Mesenchymal stem cell (in vitro differentiated cells and primary cell): ENCODE data around the gene FAM107A.

Experiments
- DNase-seq: peaks from one replicate; pipeline ENCODE4 v3.0.0-alpha.2; 2013
- H2AFZ ChIP-seq: one replicate; pipeline ENCODE4 v1.6.1; 2013; ENCODE audit warnings: low read depth, mild to moderate bottlenecking, control low read depth, inconsistent platforms, low read length, moderate library complexity
- H2AK5ac ChIP-seq: 2 replicates; pipeline ENCODE4 v1.6.1; 2013; ENCODE audit warnings: low read length, moderate library complexity, mild to moderate bottlenecking, inconsistent platforms; ENCODE audit not compliant: severe bottlenecking
- H2BK120ac ChIP-seq: one replicate; pipeline ENCODE4 v1.6.1; 2013; ENCODE audit warnings: low read depth, mild to moderate bottlenecking, inconsistent platforms, low read length, moderate library complexity
- H2BK12ac ChIP-seq, 2 experiments: one replicate each; pipeline ENCODE4 v1.6.1; 2013; ENCODE audit warnings: inconsistent platforms in 2 of 2, low read length in 2 of 2, mild to moderate bottlenecking in 2 of 2, moderate library complexity in 2 of 2, control low read depth in 1 of 2
- H2BK15ac ChIP-seq: one replicate; pipeline ENCODE4 v1.6.1; 2013; ENCODE audit warnings: mild to moderate bottlenecking, low read depth, inconsistent platforms; ENCODE audit not compliant: poor library complexity, severe bottlenecking
- H2BK5ac ChIP-seq: 2 replicates; pipeline ENCODE4 v1.6.1; 2013; ENCODE audit warnings: low read depth, mild to moderate bottlenecking, low read length, control low read depth, inconsistent platforms; ENCODE audit not compliant: poor library complexity, severe bottlenecking
- H3K14ac ChIP-seq, 2 experiments: one replicate each; pipeline ENCODE4 v1.6.1; 2013; ENCODE audit warnings: inconsistent platforms in 2 of 2, low read length in 2 of 2, control low read depth in 1 of 2, mild to moderate bottlenecking in 1 of 2, moderate library complexity in 1 of 2
- H3K18ac ChIP-seq, 2 experiments: one replicate each; pipeline ENCODE4 v1.6.1; 2013; ENCODE audit warnings: inconsistent platforms in 2 of 2, low read length in 2 of 2, control low read depth in 1 of 2, low read depth in 1 of 2, mild to moderate bottlenecking in 1 of 2
- H3K23ac ChIP-seq, 2 experiments: one replicate each; pipeline ENCODE4 v1.6.1; 2013; ENCODE audit warnings: inconsistent platforms in 2 of 2, low read length in 2 of 2, mild to moderate bottlenecking in 2 of 2, moderate library complexity in 2 of 2, control low read depth in 1 of 2
- H3K27ac ChIP-seq: 2 replicates; pipeline ENCODE4 v1.5.1; 2013; ENCODE audit warnings: mild to moderate bottlenecking, moderate library complexity, low read length, control low read depth, inconsistent platforms; ENCODE audit not compliant: poor library complexity, severe bottlenecking
- H3K27me3 ChIP-seq, 2 experiments: 2 replicates each; pipeline versions ENCODE4 v1.6.1 to v1.7.0; 2013; ENCODE audit warnings: low read length in 2 of 2, mild to moderate bottlenecking in 2 of 2, moderate library complexity in 2 of 2, control low read depth in 1 of 2, inconsistent platforms in 1 of 2; ENCODE audit not compliant: control insufficient read depth in 1 of 2, insufficient read depth in 1 of 2
- H3K36me3 ChIP-seq, 2 experiments: 2 replicates each; pipeline versions ENCODE4 v1.6.1 to v1.7.0; 2013; ENCODE audit warnings: low read length in 2 of 2, control low read depth in 1 of 2, inconsistent platforms in 1 of 2, low read depth in 1 of 2, mild to moderate bottlenecking in 1 of 2; ENCODE audit not compliant: insufficient read depth in 2 of 2, control insufficient read depth in 1 of 2
- H3K4ac ChIP-seq, 2 experiments: one replicate each; pipeline ENCODE4 v1.6.1; 2013; ENCODE audit warnings: inconsistent platforms in 2 of 2, low read length in 2 of 2, mild to moderate bottlenecking in 2 of 2, moderate library complexity in 2 of 2, control low read depth in 1 of 2, low read depth in 1 of 2
- H3K4me1 ChIP-seq: 2 replicates; pipeline ENCODE4 v1.6.1; 2013; ENCODE audit warnings: low read depth, low read length, control low read depth; ENCODE audit not compliant: control insufficient read depth, insufficient read depth
- H3K4me2 ChIP-seq: 2 replicates; pipeline ENCODE4 v1.6.1; 2013; ENCODE audit warnings: low read length, mild to moderate bottlenecking, inconsistent platforms; ENCODE audit not compliant: poor library complexity, severe bottlenecking
- H3K4me3 ChIP-seq, 2 experiments: 2 replicates each; pipeline versions ENCODE4 v1.5.1 to v1.7.0; 2013; ENCODE audit warnings: low read length in 2 of 2, mild to moderate bottlenecking in 2 of 2, control low read depth in 1 of 2, low read depth in 1 of 2; ENCODE audit not compliant: insufficient read depth in 1 of 2
- H3K79me1 ChIP-seq: replicated peaks from 2 replicates; pipeline ENCODE4 v1.6.1; 2013; ENCODE audit warnings: mild to moderate bottlenecking, control low read depth, low read length, inconsistent platforms; ENCODE audit not compliant: poor library complexity, severe bottlenecking
- H3K9ac ChIP-seq: 2 replicates; pipeline ENCODE4 v1.7.0; 2013; ENCODE audit warnings: mild to moderate bottlenecking, low read length, moderate library complexity
- H3K9me3 ChIP-seq: 2 replicates; pipeline ENCODE4 v1.7.0; 2013; ENCODE audit warnings: mild to moderate bottlenecking, low read length; ENCODE audit not compliant: control insufficient read depth
- H4K8ac ChIP-seq: one replicate; pipeline ENCODE4 v1.6.1; 2013; ENCODE audit warnings: inconsistent platforms, mild to moderate bottlenecking, low read length, moderate library complexity
- H4K91ac ChIP-seq: one replicate; pipeline ENCODE4 v1.6.1; 2013; ENCODE audit warnings: mild to moderate bottlenecking, low read length, inconsistent platforms
- WGBS: methylation state at CpG from one replicate; pipeline ENCODE4 v1.1.7; 2013; ENCODE audit warnings: mixed read lengths; 5-methylcytosine and 5-hydroxymethylcytosine counted together

The FAM107A gene

GRCh38 chr3:58609990-58610389 is 32.8 kb upstream of the FAM107A start:
- no peak overlapping the region for H3K23ac ChIP-seq
- H3K14ac ChIP-seq: no peak overlapping the region
- H2BK5ac ChIP-seq: no peak overlapping the region
- H4K8ac ChIP-seq: no peak overlapping the region
- no peak overlapping the region for H3K9ac ChIP-seq
- H3K18ac ChIP-seq: no peak overlapping the region
- H3K79me1 ChIP-seq: no peaks in the 10 kb centered on the region
- H4K91ac ChIP-seq: no peak overlapping the region
- no peak overlapping the region for H2AFZ ChIP-seq
- H3K27me3 ChIP-seq: peaks cover 20 to 21% of the 10 kb centered on the region in 2 experiments
- H3K4me2 ChIP-seq: no peak overlapping the region
- no peak overlapping the region for H3K4ac ChIP-seq
- no peaks in the 10 kb centered on the region for H3K36me3 ChIP-seq
- H2BK120ac ChIP-seq: no peak overlapping the region
- peaks cover 3% of the 10 kb centered on the region for H3K4me1 ChIP-seq
- DNase-seq: no peak
- no peak overlapping the region for H2BK15ac ChIP-seq
- H2BK12ac ChIP-seq: no peak overlapping the region
- H3K9me3 ChIP-seq: no peaks in the 10 kb centered on the region
- H3K4me3 ChIP-seq: no peak overlapping the region
- no peak overlapping the region for H3K27ac ChIP-seq
- H2AK5ac ChIP-seq: no peak overlapping the region
- WGBS: 91% methylated on average over 5 of the region's 7 CpGs

DNA sequence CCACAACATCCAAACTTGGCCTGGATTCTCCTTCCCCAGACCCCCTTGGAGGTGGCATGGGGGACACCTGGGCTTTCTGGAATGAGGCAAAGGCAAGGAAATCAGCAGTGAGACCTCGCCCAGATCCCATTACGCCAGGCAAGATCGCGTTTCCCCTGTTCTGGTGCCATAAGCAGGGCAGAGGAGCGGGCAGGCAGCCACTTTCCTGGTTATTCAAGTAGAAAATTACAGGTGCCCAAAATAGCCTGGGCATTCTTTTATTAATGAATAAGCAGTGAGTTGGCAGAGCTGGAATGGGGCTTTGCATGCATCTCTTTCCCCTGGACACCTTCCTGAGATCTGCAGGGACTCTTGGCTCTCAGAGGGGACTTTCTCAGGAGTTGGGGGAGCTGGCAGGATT is 31.5 kb upstream of the FAM107A start:
- Histone ChIP-seq H3K4ac (no peak overlapping the region), H2BK5ac (no peak overlapping the region), H3K9ac (no peak overlapping the region), H3K14ac (no peak overlapping the region), H2BK120ac (no peak overlapping the region), H3K4me2 (no peak overlapping the region), H3K27me3 (peaks cover 34% of the 10 kb centered on the region in 2 experiments), H3K79me1 (no peaks in the 10 kb centered on the region), H3K4me3 (no peak overlapping the region), H3K4me1 (peaks cover 3% of the 10 kb centered on the region), H3K36me3 (no peaks in the 10 kb centered on the region), H3K9me3 (peaks cover 7% of the 10 kb centered on the region), H4K8ac (no peak overlapping the region), H3K27ac (no peak overlapping the region), H3K23ac (no peak overlapping the region), H2BK15ac (no peak overlapping the region), H4K91ac (no peak overlapping the region), H3K18ac (no peak overlapping the region), H2AFZ (no peak overlapping the region), H2BK12ac (no peak overlapping the region), H2AK5ac (no peak overlapping the region)
- DNase-seq: no peak
- WGBS: 84% methylated on average over 5 of the region's 5 CpGs

DNA sequence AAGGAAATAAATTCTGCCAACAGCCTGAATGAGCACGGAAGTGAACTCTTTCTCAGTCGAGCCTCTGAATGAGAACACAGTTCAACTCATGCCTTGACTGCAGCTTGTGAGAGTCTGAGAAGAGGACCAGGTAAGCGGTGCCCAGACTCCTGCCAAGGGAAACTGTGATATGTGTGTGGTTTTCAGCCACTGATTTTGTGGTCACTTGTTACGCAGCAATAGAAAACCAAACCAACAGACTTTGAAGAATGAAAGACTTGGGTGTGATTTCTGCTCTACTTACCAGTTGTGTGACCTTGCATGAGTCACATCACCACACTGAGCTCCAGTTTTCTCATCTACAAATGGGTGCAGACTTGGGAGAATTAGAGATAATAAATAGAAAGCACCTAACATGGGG is 30.6 kb upstream of the FAM107A start:
- Histone ChIP-seq H3K79me1 (no peaks in the 10 kb centered on the region), H3K4me1 (peaks cover 3% of the 10 kb centered on the region), H3K4me2 (no peak overlapping the region), H3K4ac (no peak overlapping the region), H3K14ac (no peak overlapping the region), H3K4me3 (no peak overlapping the region), H2BK12ac (no peak overlapping the region), H2BK5ac (no peak overlapping the region), H2AK5ac (no peak overlapping the region), H4K91ac (no peak overlapping the region), H2AFZ (no peak overlapping the region), H3K36me3 (no peaks in the 10 kb centered on the region), H3K9ac (no peak overlapping the region), H3K27ac (no peak overlapping the region), H3K9me3 (peaks cover 7% of the 10 kb centered on the region), H2BK15ac (no peak overlapping the region), H4K8ac (no peak overlapping the region), H2BK120ac (no peak overlapping the region), H3K27me3 (peaks cover 39 to 42% of the 10 kb centered on the region in 2 experiments), H3K23ac (no peak overlapping the region), H3K18ac (no peak overlapping the region)
- WGBS: 83% methylated on average over 4 of the region's 4 CpGs
- no peak for DNase-seq

GRCh38 chr3:58606693-58607092 is 29.5 kb upstream of the FAM107A start:
- Histone ChIP-seq H3K27me3 (peaks cover 45 to 51% of the 10 kb centered on the region in 2 experiments), H3K4me2 (no peak overlapping the region), H3K18ac (no peak overlapping the region), H2BK120ac (no peak overlapping the region), H2AK5ac (no peak overlapping the region), H4K8ac (no peak overlapping the region), H3K36me3 (no peaks in the 10 kb centered on the region), H4K91ac (no peak overlapping the region), H3K4me1 (peaks cover 3% of the 10 kb centered on the region), H3K4me3 (no peak overlapping the region), H3K9me3 (peaks cover 7% of the 10 kb centered on the region), H3K79me1 (no peaks in the 10 kb centered on the region), H2BK15ac (no peak overlapping the region), H2BK5ac (no peak overlapping the region), H3K9ac (no peak overlapping the region), H3K14ac (no peak overlapping the region), H2AFZ (no peak overlapping the region), H3K4ac (no peak overlapping the region), H3K27ac (no peak overlapping the region), H2BK12ac (no peak overlapping the region), H3K23ac (no peak overlapping the region)
- WGBS: 88% methylated on average over 1 of the region's 1 CpG
- no peak for DNase-seq
